GM12878 (cell line): ENCODE results near the gene EEF1E1. TPM values are rescaled to one million over a fixed set of nuclear protein-coding genes. Genes with fewer than 3 reads are reported as not detected.
A peak's percentile ranks its signal among the peaks of the same experiment; 100 is the strongest.

ENCODE experiments used
- ATF7 ChIP-seq: fragments of 450-650 bp; IDR thresholded peaks from 2 replicates; pipeline ENCODE4 v1.6.1; 2016; ENCODE audit warnings: low read depth, mild to moderate bottlenecking
- BCL11A ChIP-seq: IDR thresholded peaks from 2 replicates; pipeline ENCODE4 v1.6.1; 2011; ENCODE audit warnings: low read depth, low read length
- CBX5 ChIP-seq: sonication (generic); IDR thresholded peaks from 2 replicates; pipeline ENCODE4 v1.6.1; 2016; ENCODE audit warnings: low read depth, moderate library complexity, mild to moderate bottlenecking, inconsistent platforms
- E2F4 ChIP-seq: IDR thresholded peaks from 2 replicates; pipeline ENCODE4 v1.6.1; 2012; ENCODE audit warnings: low read depth, low read length, improper control_type of control experiment
- FOS ChIP-seq: IDR thresholded peaks from 3 replicates; pipeline ENCODE4 v1.6.1; 2011; ENCODE audit warnings: borderline replicate concordance; ENCODE audit not compliant: insufficient read length; ENCODE audit errors: extremely low read depth
- HDAC6 ChIP-seq: fragments of 200-600 bp; sonication (generic); IDR thresholded peaks from one replicate; pipeline ENCODE4 v1.8.0; 2017; ENCODE audit warnings: antibody characterized with exemption; ENCODE audit not compliant: unreplicated experiment
- JUNB ChIP-seq: IDR thresholded peaks from 2 replicates; pipeline ENCODE4 v1.6.1; 2016; ENCODE audit warnings: antibody characterized with exemption, mild to moderate bottlenecking
- NR2F1 ChIP-seq: fragments of 450-650 bp; conservative IDR thresholded peaks from 2 replicates; pipeline ENCODE4 v1.6.1; 2017; ENCODE audit warnings: mild to moderate bottlenecking
- POLR2AphosphoS2 ChIP-seq: IDR thresholded peaks from 2 replicates; pipeline ENCODE4 v1.6.1; 2011; ENCODE audit warnings: low read depth, mild to moderate bottlenecking, low read length, improper control_type of control experiment, moderate library complexity
- POU2F2 ChIP-seq: IDR thresholded peaks from 3 replicates; pipeline ENCODE4 v1.6.1; 2011; ENCODE audit warnings: low read depth, mild to moderate bottlenecking, low read length, borderline replicate concordance
- RAD51 ChIP-seq: fragments of 450-650 bp; IDR thresholded peaks from 2 replicates; pipeline ENCODE4 v1.6.1; 2016; ENCODE audit warnings: moderate library complexity, mild to moderate bottlenecking, inconsistent platforms
- RB1 ChIP-seq: fragments of 450-650 bp; formaldehyde crosslinking; IDR thresholded peaks from 2 replicates; pipeline ENCODE4 v1.6.1; 2017; ENCODE audit warnings: mild to moderate bottlenecking, borderline replicate concordance
- RCOR1 ChIP-seq: conservative IDR thresholded peaks from 2 replicates; pipeline ENCODE4 v1.6.1; 2012; ENCODE audit warnings: low read depth, low read length, improper control_type of control experiment
- REST ChIP-seq: IDR thresholded peaks from 2 replicates; pipeline ENCODE4 v1.6.1; 2012; ENCODE audit warnings: mild to moderate bottlenecking, low read depth, low read length
- SMAD1 ChIP-seq: fragments of 450-650 bp; IDR thresholded peaks from 2 replicates; pipeline ENCODE4 v1.6.1; 2018; ENCODE audit warnings: mild to moderate bottlenecking, low read depth; ENCODE audit not compliant: partially characterized antibody
- SMC3 ChIP-seq: IDR thresholded peaks from 2 replicates; pipeline ENCODE4 v1.6.1; 2011; ENCODE audit warnings: low read length, improper control_type of control experiment, borderline replicate concordance
- SP1 ChIP-seq: IDR thresholded peaks from one replicate; pipeline ENCODE4 v1.6.1; 2011; ENCODE audit warnings: low read depth, low read length
- SPI1 ChIP-seq: IDR thresholded peaks from 2 replicates; pipeline ENCODE4 v1.6.1; 2011; ENCODE audit warnings: low read depth, mild to moderate bottlenecking, low read length, moderate library complexity, borderline replicate concordance; ENCODE audit not compliant: insufficient read depth
- TAF1 ChIP-seq: IDR thresholded peaks from 2 replicates; pipeline ENCODE4 v1.6.1; 2011; ENCODE audit warnings: mild to moderate bottlenecking, low read depth, low read length, borderline replicate concordance
- USF1 ChIP-seq: IDR thresholded peaks from 2 replicates; pipeline ENCODE4 v1.6.1; 2011; ENCODE audit warnings: borderline replicate concordance, low read depth, mild to moderate bottlenecking, moderate library complexity, mixed read lengths, low read length; ENCODE audit not compliant: insufficient read depth; ENCODE audit errors: extremely low read length
- WRNIP1 ChIP-seq: IDR thresholded peaks from 2 replicates; pipeline ENCODE4 v1.6.1; 2011; ENCODE audit warnings: low read depth, low read length, improper control_type of control experiment, borderline replicate concordance
- ZBTB11 ChIP-seq: fragments of 450-650 bp; formaldehyde crosslinking; IDR thresholded peaks from 2 replicates; pipeline ENCODE4 v1.5.0; 2022; ENCODE audit warnings: mild to moderate bottlenecking, missing genetic modification characterization
- polyA plus RNA-seq, 11 experiments: library from polyadenylated mRNA; depleted of rRNA in 4 of 11; unstranded in 6 of 11; stranded (reverse) in 5 of 11; fragments of >200 nt; fragmentation: Nextera tagmentation in 4 of 11; fragmentation: Illumina TruSeq in 1 of 11; extraction: Ambion mirVana in 4 of 11; extraction: Trizol in 1 of 11; gene quantifications; 1 replicate in 1 of 11; 2 replicates in 10 of 11; pipeline versions ENCODE4 v1.2.1 to v1.2.3, GENCODE V29; 2011 to 2016; ENCODE audit warnings: inconsistent platforms in 2 of 11, missing spikeins in 2 of 11, low read depth in 1 of 11
- total RNA-seq, 4 experiments: library from RNA; depleted of rRNA in 3 of 4; stranded (reverse); fragments of >200 nt in 3 of 4; fragmentation: Illumina TruSeq in 1 of 4; extraction: Trizol in 1 of 4; gene quantifications; 2 replicates each; pipeline versions ENCODE4 v1.2.1 to v1.2.3, GENCODE V29; 2013 to 2021

The EEF1E1 gene
- total and polyA plus RNA-seq, 10 of the 15 experiments (the other 5 are each of a cell fraction or from before 2014, with no cell fraction given): 55.3 to 668 (median 121) TPM

- TF ChIP-seq ZBTB11 (CRISPR knock-in tag): no peak
- TF ChIP-seq BCL11A: peak; percentile 70
- no peak for TF ChIP-seq POLR2AphosphoS2
- TF ChIP-seq USF1: no peak
- no peak for TF ChIP-seq CBX5
- no peak for TF ChIP-seq E2F4
- TF ChIP-seq JUNB: peak; percentile 89
- TF ChIP-seq TAF1: no peak
- no peak; the same call in 1 of the 2 replicates for TF ChIP-seq SMC3
- TF ChIP-seq HDAC6: no peak
- TF ChIP-seq SPI1: no peak
- no peak for TF ChIP-seq SP1
- TF ChIP-seq RCOR1: 0 out of 2 replicates have a peak, but pooled peaks have one; percentile 33
- TF ChIP-seq RB1: no peak
- TF ChIP-seq REST: no peak
- peak; percentile 44; the same call in 1 of the 2 replicates for TF ChIP-seq NR2F1
- no peak for TF ChIP-seq SMAD1
- TF ChIP-seq RAD51: no peak; the same call in 1 of the 2 replicates
- TF ChIP-seq POU2F2: no peak; the same call in 2 of the 3 replicates
- TF ChIP-seq WRNIP1: no peak
- TF ChIP-seq FOS: no peak
- peak; percentile 67 for TF ChIP-seq ATF7
Measured at GRCh38 chr6:8065519-8065911, 36.8 kb downstream of the EEF1E1 start (continued).
